SK-N-SH treated with all-trans-retinoic acid at 6 μM for 48 hours (cell line): Measurements from ENCODE around the gene SRSF4.

Source experiments
- CSRNP3 ChIP-seq: fragments of 250-450 bp; sonication (Bioruptor Pico); IDR thresholded peaks from 2 replicates; pipeline ENCODE4 v1.5.1; 2021; ENCODE audit warnings: mild to moderate bottlenecking, moderate library complexity
- ESRRG ChIP-seq: fragments of 250-450 bp; sonication (Bioruptor Pico); IDR thresholded peaks from 2 replicates; pipeline ENCODE4 v1.6.1; 2021; ENCODE audit warnings: mild to moderate bottlenecking
- RARB ChIP-seq: fragments of 250-450 bp; sonication (Bioruptor Pico); IDR thresholded peaks from 2 replicates; pipeline ENCODE4 v1.8.0; 2021; ENCODE audit warnings: mild to moderate bottlenecking, moderate library complexity
- TOX ChIP-seq: fragments of 250-450 bp; sonication (Bioruptor Pico); IDR thresholded peaks from 2 replicates; pipeline ENCODE4 v1.8.0; 2021; ENCODE audit warnings: mild to moderate bottlenecking, moderate library complexity, borderline replicate concordance
- TSHZ2 ChIP-seq: fragments of 250-450 bp; sonication (Bioruptor Pico); IDR thresholded peaks from 2 replicates; pipeline ENCODE4 v1.5.0; 2020; ENCODE audit warnings: mild to moderate bottlenecking, moderate library complexity
- ZFP3 ChIP-seq: fragments of 250-450 bp; sonication (Bioruptor Pico); IDR thresholded peaks from 2 replicates; pipeline ENCODE4 v1.5.0; 2020; ENCODE audit warnings: mild to moderate bottlenecking, moderate library complexity
- ZNF565 ChIP-seq: fragments of 450-650 bp; formaldehyde crosslinking; conservative IDR thresholded peaks from 2 replicates; pipeline ENCODE4 v1.5.0; 2020; ENCODE audit warnings: low read depth, mild to moderate bottlenecking, moderate library complexity

- TF ChIP-seq ZNF565 (CRISPR knock-in tag) (no peak), CSRNP3 (CRISPR knock-in tag) (no peak), RARB (no peak), ZFP3 (CRISPR knock-in tag) (no peak), TOX (CRISPR knock-in tag) (no peak), ESRRG (CRISPR knock-in tag) (no peak), TSHZ2 (CRISPR knock-in tag) (no peak)
Measured at GRCh38 chr1:29125788-29126187, 55.9 kb downstream of the SRSF4 start.
